ENCODE measurements around the gene ZNF397.
A peak's percentile ranks its signal among the peaks of the same experiment; 100 is the strongest.
"Not testable (repeated sequence)": the region's sequence is repeated elsewhere in the genome, so short reads cannot be mapped to it uniquely, and the experiment has no call there.

Gene ZNF397

DNA sequence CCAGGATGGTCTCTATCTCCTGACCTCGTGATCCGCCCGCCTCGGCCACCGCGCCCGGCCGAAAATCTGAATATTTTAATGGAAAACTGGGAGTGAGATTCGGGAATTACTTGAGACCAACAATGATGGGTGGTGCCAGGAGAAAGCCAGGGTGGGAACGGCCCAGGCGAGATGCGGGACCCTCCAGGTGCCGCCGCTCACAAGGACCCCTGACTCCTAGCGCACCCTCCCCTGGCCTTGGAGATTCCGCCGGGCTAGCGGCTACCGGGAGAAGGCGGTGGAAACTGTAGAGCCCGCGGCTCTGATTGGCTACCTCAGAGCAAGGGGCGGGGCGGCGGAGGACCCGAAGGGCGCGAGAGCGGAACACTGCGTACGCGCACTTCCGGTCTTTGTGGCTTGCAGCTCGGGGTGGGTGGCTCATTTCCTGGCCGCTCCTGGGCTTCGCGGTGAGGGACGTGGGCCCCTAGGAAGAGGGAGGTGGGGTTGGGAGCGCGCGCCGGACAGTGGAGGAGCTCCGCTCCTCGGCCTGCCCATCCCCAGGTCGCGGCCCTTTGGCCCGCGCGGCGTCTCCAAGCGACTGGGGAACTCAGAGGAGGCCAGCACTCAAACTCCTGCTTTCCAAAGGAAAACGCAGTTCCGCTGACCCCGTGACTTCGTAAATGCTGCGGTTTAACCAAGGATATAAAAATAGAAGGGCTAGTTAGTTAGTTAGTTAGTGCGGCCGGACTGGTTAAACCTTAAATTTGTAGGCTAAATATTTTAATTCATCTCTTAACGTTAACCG is at the start of gene ZNF397:
ZNF397 (plus strand) TSS at position 371 of the 784 bp plus-strand sequence. CDS start 1,437 bp downstream, outside the sequence.
- peak; percentile 87 to 93 for DNase-seq

DNA sequence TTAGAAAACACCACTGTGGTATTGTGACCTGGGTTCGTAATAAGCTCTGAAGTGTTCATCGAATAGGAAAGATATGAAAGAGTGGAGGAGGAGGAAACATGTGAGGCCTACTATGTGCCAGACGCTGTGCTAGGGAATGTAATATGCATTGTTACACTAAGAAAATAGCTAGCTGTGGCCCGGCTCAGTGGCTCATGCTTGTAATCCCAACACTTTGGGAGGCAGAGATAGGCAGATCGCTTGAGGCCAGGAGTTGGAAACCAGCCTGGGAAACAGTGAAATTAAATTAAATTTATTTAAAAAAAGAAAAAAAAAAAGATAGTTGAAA is 49.2 kb upstream of the ZNF397 start:
- no peak for DNase-seq

DNA sequence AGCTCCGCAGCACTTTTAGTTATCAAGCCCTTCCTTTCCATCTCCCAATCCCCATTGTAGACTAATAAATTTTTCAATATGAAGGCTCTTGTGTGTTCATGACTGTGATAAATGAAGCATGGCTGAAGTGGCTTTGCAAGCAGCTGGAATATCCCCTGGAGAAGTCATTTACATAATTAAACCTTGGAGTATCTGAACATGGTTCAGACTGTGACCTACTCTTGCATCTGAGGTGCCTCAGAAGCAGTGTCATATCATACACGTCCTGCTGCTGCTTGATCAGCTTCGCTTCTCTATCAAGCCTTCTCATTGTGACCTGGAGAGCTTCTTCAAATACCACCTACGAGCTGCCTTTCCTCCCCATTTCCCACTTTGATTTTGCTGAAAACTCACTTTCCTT is 48.4 kb upstream of the ZNF397 start:
- no peak for DNase-seq

DNA sequence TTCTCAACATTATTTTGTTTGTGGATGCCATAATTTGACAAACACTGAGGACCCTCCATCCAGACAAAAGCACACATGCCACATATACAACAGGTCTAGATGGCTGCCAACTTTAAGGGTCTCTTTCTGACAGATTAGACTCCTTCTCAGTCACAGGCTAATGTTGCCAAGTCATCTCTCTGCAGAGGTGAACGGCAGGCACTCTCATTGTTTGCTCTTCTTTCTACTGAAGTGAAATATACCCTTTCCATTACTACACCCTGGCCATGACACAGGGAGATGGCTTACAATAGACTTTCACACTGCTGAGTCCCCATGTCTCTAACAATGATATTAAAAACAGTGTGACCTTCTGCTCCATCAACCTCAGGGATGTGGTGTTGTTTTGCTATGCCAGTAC is 47.5 kb upstream of the ZNF397 start:
- DNase-seq = no peak

DNA sequence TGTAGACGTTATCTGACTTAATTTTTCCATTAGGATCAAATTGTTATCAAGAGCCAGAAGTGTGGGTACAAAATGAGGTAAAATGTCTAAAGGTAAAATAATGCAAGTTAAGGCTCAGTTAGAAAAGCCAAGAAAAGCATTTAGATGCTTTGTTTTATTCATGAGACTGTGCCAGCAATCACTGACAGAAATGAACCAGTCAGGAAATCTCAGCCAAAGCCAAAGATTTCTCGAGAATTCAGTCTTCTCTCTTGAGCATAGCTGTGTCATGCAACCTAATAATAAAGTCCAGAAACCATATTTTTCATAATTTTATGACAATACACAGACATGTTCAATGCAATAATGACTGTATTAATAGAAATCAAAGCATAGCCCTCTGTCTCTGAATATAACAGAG is 43.5 kb upstream of the ZNF397 start:
- no peak for DNase-seq

DNA sequence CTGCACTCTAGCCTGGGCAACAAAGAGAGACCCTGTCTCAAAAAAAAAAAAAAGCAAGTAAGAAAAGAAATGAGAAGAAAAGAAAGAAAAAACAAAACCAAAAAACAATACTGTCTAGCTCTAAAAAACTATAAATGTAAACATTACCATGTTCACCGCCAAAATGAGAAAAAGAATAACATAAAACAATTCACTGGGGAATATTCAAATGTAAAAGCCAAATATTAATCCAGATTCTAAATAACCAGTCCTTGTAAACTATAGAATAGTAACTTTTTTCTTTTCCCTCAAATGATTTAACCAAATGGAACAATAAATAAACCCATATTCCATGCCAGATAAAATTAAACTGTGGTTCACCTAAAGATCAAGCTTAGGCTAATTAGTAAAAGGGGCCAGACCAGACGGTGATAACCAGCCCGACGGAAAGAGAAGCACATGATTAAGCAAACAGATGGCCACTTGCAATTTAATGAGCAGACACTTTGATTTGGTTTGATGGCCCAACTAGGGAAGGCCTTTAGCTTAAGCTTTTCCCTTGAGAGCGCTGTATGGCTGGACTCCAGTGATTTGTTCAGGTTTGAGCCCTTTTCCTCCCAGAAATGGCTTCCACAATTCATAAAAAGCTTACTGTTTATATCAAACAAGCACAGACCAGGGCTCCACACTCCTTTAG is 39.4 kb upstream of the ZNF397 start:
- DNase-seq = no peak

DNA sequence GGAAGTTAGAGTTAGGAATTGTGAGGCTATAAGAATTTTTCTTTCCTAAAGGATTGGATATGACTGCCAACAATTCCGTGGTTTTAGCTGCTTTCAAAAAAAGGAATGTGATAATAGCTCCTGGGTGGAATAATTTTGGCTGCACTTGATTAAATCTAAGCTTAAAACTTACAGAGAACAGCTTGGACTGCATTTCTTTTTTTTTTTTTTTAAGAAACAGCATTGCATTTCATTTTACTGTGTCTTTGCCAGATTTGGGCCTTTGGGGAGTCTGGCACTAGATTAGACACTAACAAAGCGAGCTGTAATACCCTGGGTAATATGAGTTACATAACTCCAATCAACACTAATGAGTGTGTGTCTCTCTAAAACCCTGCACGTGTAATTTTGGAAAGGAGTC is 37.8 kb upstream of the ZNF397 start:
- DNase-seq = no peak

DNA sequence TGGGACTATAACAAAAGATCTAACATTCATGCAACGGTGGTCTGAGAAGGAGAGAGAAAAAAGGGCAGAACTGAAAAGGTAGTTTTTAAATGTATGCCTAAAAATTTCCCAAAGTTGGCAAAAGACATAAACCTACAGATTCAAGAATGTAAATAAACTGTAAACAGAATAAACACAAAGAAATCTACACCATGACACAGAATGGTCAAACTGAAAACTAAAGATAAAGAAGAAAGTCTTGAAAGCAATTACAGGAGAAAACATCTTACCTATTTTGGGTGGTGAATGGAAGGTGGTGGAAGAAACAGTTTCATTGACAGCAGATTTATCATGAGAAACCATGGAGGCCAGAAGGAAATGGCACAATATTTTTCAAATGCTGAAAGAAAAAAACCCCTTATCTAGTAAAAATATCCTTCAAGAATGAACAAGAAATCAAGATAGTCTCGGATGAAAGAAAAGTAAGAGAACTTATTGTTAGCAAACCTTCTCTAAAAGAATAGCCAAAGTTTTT is 35.6 kb upstream of the ZNF397 start:
- DNase-seq = no peak

DNA sequence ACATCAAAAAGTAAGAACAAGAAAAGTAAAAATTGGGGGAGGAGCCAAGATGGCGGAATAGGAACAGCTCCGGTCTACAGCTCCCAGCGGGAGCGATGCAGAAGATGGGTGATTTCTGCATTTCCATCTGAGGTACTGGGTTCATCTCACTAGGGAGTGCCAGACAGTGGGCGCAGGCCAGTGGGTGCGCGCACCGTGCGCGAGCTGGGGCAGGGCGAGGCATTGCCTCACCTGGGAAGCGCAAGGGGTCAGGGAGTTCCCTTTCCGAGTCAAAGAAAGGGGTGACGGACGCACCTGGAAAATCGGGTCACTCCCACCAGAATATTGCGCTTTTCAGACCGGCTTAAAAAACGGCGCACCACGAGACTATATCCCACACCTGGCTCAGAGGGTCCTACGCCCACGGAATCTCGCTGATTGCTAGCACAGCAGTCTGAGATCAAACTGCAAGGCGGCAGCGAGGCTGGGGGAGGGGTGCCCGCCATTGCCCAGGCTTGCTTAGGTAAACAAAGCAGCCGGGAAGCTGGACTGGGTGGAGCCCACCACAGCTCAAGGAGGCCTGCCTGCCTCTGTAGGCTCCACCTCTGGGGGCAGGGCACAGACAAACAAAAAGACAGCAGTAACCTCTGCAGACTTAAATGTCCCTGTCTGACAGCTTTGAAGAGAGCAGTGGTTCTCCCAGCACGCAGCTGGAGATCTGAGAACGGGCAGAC is 34.9 kb upstream of the ZNF397 start:
- not testable (repeated sequence) for DNase-seq

DNA sequence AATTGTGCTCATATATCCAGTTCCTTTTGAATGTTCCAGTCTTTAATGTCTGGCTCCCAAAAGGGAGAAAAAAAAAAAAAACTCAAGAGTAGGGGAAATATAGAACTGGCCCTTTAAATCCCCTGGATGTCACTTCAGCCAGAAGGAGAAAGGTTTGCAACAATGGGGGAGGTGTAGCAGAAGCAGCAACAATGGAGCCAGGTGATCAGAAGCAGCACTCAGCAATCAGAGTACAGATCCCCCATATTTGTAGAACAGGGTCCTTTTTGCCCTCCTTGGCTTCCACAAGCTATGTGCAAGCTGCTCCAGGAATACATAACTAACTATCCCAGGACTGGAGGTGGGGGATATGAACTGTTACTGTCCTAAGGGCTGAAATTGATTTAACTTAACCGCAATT is 25.8 kb upstream of the ZNF397 start:
- DNase-seq = no peak

DNA sequence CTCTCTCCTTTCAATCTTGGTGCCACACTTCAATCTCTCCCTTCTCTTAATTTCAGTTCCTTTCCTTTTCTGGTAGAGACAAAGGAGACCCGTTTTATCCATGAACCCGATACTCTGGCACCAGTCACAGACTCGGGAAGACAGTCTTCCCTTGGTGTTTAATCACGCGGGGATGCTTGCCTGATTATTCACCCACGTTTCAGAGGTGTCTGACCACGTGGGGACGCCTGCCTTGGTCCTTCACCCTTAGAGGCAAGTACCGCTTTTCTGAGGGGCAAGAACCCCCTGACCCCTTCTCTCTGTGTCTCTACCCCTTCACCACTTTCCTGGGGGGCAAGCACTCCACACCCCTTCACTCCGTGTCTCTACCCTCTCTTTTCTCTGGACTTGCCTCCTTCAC is 24.2 kb upstream of the ZNF397 start:
- DNase-seq = not testable (repeated sequence)

DNA sequence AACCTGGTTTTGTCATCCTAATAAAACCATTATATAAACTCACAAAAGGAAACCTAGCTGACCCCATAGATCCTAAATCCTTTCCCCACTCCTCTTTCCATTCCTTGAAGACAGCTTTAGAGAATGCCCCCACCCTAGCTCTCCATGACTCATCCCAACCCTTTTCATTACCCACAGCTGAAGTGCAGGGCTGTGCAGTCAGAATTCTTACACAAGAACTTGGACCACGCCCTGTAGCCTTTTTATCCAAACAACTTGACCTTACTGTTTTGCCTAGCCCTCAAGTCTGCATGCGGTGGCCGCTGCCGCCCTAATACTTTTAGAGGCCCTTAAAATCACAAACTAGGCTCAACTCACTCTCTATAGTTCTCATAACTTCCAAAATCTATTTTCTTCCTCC is 21.5 kb upstream of the ZNF397 start:
- not testable (repeated sequence) for DNase-seq

DNA sequence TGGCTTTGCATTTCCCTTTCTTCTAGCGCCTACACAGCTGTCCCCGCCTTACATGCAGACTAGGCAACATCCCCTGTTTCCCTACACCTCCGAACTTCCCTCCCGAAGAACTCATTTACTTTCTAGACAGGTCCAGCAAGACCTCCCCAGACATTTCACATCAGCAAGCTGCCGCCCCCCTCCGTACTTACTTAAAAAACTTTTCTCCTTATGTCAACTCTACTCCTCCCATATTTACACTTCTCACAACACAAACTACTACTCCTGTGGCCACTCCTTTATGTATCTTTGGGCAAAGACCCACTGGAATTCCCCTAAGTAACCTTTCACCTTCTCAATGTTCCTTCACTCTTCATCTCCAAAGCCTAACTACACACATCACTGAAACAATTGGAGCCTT is 20.4 kb upstream of the ZNF397 start:
- DNase-seq = no peak

DNA sequence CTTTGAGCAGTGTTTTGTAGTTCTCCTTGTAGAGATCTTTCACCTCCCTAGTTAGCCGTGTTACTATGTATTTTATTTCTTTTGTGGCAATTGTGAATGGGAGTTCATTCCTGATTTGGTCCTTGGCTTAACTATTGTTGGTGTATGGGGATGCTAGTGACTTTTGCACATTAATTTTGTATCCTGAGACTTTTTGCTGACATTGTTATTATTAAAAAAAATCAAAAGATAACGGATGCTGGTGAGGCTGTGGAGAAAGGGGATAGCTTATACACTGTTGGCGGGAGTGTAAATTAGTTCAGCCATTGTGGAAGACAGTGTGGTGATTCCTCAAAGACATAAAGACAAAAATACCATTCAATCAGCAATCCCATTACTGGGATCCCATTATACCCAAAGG is 17.0 kb upstream of the ZNF397 start:
- no peak for DNase-seq

DNA sequence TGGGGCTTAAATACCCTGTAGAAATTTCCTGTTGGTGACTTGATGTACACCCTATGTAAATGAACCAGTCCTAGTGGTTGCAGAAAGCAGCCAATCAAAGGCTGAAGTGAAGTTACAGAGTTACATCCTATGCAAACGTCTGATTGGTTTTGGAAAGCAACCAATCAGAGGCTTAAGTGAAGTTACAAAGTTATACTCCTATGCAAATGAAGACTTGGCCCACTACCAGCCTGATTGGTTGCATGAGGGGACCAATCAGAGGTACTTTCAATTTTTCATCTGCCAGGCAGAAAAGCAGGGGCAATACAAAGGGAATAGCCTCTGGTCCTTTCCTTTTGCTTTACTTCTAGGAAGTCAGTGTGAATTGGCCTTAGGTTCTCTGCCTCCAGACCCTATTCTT is 13.6 kb upstream of the ZNF397 start:
- no peak for DNase-seq

DNA sequence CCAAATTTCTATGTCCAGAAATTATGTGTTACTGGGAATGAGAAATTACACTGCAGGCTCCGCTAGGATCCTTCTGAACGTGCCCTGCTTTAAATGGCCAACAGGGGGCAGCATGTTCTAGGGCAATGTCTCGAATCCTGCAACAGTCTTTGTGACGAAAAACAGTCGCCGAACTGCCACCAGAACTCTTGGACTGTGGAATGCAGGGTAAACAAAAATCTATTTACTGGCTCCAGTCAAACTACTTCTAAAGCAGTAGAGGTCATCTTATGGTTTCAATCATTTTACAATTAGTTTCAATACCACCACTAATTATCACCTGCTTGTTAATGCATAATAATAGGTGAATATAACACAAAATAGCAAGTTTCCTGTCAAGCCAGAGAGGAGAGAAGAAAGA is 9.8 kb upstream of the ZNF397 start:
- peak; percentile 47 to 74 for DNase-seq

DNA sequence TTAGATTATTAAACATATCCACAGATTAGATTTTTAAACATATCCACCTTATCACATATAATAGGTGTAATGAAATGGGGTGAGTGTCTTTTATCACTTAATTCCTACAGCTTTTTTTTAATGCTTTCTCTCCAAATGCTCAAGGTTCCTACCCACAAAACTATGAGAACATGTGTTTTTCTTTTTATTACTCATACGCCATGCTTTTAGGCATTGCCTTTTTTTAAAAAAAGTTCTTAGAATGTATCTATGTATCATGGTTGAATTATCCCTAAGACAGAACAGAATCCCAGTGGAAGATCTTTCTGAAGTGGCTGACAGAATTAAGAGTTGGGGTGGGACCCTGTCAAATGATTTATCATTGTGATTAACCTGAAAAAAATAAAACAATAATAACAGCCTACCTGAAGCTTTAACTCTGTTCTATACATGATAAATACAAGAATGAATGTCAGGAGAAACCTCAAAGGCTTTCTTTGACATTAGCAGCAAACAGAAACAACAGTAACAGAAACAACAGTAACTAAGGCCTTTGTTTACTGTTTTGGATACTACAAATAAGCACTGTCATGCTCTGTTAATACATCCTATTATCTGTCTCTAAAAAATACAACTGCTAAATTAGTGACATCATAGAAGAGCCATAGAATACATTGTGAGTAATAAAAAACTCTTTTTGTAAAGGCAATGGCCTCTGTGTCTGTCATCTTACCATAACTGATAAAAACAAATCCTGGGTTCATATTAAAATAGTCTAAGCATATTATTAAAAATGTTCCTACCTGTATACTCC is 4.1 kb upstream of the ZNF397 start:
- DNase-seq = no peak

DNA sequence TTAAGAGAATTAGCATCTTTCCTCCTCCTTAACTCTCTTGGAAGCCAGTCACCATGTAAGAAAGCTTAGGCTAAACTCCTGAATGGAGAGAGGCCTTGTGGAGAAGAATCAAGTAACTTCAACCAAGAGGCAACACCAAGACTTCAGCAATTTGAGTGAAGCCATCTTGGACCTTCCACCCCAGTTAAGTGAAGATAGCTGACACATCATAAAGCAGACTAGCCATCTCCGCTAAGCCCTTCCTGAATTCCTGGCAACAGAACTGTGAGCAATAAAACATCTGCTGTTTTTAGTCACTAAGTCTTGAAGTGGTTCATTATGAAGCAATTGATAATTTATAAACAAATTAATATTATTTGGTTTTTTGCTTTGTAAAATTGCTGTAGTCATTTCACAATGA is 1.5 kb upstream of the ZNF397 start:
- no peak for DNase-seq

DNA sequence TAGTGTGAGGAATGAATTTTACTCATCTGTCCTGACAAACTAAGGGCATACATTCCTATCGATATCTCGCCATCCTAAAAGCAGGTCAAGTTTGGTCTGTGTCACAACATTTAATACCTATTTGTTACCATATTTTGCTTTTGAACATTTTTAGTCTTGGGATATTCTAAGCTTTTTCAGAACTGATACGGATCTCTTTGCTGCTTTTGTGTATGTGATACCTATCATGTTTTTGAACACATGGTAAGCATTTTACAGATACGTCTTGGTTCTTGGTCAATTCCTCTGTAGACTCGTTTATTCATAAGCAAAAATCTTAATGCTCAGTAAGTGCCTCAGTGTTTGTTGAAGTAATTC is 592 bp downstream of the ZNF397 start:
- DNase-seq = no peak

DNA sequence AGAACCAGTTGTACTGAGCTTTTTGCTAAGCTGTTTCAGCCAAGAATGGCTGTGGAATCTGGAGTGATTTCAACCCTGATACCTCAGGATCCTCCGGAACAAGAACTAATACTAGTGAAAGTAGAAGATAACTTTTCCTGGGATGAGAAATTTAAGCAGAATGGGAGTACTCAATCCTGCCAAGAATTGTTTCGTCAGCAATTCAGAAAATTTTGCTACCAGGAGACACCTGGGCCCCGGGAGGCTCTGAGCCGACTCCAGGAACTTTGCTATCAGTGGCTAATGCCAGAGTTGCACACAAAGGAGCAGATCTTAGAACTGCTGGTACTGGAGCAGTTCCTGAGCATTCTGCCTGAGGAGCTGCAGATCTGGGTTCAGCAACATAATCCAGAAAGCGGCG is 1.6 kb downstream of the ZNF397 start:
- DNase-seq = no peak

DNA sequence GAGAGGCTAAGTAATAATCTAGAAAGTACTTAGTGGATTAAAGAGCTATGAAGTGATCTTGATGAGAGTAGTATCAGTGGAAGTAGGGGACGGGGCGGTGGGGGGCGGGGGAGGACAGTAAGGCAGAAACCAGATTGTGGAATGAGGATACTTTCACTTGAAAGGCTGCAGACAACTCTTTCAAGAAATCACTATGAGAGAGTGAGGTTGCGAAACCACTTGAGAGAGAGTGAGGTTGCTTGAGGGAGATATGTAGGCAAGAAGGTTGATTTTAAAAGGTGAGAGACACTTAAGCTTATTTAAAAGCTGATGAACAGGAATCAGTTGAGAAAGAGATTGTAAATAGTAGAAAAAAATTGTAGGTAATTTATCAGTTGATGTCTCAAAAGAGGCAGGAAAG is 3.8 kb downstream of the ZNF397 start:
- DNase-seq = no peak

DNA sequence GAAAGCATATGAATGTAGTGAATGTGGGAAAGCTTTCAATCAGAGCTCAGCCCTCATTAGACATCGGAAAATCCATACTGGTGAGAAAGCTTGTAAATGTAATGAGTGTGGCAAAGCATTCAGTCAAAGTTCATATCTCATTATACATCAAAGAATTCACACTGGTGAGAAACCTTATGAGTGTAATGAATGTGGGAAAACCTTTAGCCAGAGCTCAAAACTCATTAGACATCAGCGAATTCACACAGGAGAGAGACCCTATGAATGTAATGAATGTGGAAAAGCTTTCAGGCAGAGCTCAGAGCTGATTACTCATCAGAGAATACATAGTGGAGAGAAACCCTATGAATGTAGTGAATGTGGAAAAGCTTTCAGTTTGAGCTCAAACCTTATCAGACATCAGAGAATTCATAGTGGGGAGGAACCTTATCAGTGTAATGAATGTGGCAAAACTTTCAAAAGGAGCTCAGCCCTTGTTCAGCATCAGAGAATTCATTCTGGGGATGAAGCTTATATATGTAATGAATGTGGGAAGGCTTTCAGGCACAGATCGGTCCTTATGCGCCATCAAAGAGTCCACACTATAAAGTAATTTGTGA is 5.0 kb downstream of the ZNF397 start:
- DNase-seq = no peak

DNA sequence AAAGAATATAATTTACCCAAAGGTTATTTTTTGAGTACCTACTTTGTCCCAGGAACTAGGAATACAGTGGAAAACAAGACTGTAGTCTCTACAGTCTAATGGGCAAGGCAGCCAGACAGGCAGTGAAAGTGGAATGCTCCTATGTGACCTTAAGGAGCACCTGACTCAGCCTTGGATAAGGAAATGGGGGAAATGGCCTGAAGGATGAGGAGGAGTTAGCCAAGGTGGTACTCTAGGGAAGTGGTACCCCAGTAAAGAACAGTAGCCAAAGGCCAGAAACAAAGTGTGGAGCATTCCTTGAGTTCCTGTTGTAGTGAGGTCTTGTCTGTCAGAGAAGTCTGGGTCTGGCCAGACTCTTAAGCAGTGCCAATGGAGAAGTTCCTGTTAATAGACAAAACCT is 6.0 kb downstream of the ZNF397 start:
- DNase-seq = no peak
